HG02870 (cell line): ENCODE results near the gene ZNF236.
"Not testable (repeated sequence)": the region's sequence is repeated elsewhere in the genome, so short reads cannot be mapped to it uniquely, and the experiment has no call there.

Source experiments
- ATAC-seq: cut with Tn5 transposase; IDR thresholded peaks from one replicate; pipeline ENCODE4 v1.9.1; 2021; ENCODE audit warnings: mild to moderate bottlenecking, moderate library complexity; ENCODE audit not compliant: unreplicated experiment

The ZNF236 gene

DNA sequence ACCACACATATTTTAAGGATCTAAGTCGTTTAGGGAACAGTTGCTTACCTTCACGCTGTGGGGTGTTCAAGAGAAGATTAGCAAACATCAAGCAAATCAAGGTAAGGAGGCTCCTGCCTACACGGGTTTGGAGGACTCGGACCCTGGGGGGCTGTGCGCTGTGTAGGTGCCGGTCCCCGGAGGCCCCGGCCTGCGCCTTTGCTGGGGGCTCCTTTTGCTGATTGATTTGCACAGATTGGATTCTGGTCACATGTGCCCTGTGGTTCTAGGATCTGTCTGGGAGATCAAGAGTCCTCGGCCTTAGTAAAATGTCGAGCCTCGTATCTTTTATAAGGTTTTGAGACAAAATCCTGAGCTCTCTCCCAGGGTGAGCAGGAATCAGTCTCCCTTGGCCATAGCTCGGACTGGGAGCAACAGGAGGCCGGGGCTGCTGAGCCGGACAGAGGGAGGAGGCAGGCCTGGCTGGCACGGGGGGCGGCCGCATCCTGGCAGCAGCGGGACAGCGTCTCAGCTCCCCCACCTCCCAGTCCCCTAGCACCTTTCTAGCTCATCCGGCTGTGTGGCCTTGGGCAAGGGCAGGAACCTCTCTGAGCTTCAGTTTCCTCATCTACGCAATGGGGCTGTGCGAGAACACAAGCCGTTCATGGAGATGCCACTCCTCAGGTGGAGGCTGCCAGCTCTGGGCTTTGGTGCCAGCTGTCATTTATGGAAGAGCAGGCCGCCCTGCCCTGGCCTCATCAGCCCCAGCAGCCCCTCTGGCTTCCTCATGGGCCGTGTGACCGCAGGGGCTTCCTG lies 163.0 kb downstream of the ZNF236 start:
- no peak for ATAC-seq

DNA sequence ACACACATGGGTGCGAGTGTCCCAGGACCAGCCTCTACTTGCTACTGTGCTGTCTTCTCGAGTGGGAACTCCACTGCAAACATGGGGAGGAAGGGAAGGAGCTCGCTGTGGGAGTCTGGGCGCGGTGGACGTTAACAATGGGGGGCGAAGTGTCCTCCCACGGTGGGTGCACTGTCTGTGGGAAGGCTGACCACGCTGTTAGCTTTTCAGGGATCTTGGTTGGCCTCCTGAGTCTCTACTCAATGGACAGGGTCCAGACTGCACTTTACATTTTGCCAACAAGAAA lies 163.5 kb downstream of the ZNF236 start:
- no peak for ATAC-seq

DNA sequence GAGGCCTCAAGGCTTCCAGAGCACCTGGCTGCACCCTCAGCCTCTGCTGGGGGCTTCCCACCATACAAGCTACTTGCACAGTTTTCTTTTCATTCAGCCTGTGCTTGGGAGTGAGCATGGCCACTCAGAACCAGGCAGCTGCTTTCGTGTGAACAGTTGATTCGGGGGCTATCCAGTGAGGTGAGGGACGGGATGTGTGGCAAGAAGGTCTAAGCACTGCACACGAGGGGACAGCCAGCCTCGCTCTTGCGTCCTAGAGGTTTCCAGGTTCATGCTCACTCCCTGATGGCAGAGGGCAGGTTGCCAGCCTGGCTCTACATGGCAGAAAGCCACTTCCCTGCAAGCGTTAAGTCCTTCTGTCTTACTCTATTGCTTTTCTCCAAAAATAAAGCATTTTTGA lies 164.0 kb downstream of the ZNF236 start:
- no peak for ATAC-seq

DNA sequence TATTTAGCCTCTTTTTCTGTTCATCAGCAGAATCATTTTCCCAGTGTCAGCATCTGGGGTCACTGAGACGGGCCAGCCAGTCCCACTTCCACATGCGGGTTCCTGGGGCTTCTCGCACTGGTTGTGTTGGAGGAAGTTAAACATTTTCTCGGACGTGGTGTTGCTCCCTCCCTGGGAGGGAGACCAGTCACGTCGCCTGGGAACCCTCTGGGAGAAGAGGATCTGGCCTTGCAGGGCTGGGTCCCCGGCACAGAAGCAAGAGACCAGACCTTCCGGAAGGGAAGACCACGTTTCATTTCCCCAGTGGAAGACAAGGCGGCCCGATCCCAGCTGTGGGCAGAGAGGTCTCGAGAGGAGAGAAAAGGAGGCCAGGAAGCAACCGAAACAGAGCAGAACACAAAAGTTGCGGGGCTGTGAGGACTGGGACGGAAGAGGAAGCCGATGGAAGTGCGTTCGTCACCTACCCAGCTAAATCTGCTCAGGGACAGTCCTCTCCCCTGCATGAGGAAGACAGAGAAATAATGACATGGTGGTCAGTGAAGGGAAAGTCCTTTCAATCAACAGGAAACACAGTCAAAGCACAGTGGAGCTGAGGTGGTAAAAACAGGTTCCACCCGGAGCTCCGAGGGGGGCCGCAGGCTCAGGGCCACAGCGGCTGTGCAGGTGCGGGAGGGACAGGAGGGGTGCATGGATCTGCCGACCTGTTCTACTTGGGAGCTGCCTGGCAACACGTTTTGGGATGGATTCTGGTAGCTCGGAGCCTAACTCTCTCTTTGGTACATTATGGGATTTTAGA lies 165.9 kb downstream of the ZNF236 start:
- ATAC-seq, result no peak

DNA sequence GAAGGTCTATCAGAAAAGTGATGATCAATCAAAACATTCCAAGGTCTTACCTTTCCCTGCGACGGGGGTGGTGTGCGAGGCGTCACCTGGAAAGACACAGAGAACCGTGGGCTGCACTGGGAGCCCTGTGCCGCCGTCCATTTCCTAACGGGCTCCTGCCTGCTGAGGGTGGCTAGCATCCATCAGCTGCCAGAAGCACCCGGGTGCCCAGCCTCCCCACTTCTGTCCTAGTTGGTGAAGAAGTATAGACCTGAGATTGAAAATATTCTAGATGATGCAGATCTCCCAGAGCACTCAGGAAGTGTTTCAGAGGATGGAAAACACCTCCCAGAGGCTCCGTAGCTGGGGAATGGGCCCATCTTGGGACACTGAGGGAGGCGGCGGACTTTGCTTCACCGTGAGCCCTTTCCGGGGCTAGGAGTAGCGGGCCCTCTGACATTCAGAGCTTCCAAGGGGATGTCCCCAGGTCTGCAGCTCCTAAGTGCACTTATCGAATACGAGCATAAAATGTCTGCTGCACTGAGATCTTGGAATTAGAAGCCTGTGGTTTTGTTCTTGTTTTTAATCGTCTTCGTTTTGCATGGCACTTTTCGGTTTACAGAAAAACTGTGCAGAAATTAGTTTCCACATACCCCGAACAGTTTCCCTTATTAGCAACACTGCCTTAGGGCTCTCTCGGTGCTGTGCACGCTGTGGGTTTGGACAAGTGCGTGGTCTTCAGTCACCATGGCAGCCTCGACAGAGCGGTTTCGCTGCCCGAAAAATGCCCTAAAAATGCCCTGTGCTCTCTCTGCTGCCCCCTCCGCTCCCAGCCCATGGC lies 166.7 kb downstream of the ZNF236 start:
- peak; percentile 76 for ATAC-seq

DNA sequence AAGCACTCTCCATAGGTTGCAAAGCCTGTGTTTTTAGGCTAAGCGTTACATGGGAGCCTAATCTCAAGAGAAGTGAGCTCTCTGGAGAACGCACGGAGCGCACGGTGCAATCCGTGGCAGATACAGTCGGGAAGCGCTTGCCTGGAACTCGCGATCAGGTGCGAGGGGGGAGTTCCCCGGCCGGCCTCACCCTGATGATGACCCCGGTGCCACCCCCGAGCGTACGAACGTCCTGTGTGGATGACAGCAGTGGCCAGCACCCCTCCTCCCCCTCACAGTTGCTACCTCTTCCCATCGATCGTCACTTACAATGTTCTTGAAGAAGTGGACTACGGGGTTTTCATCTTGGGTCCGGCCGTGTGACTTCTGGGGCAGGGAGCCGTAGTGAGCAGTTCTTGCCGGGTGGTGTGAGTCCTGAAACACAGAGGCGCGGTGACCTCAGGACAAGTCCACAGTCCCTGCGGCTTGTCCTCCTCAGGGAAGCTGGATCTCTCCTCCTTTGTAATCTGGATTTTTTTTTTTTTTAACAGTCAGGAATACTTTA lies 167.4 kb downstream of the ZNF236 start:
- no peak for ATAC-seq

DNA sequence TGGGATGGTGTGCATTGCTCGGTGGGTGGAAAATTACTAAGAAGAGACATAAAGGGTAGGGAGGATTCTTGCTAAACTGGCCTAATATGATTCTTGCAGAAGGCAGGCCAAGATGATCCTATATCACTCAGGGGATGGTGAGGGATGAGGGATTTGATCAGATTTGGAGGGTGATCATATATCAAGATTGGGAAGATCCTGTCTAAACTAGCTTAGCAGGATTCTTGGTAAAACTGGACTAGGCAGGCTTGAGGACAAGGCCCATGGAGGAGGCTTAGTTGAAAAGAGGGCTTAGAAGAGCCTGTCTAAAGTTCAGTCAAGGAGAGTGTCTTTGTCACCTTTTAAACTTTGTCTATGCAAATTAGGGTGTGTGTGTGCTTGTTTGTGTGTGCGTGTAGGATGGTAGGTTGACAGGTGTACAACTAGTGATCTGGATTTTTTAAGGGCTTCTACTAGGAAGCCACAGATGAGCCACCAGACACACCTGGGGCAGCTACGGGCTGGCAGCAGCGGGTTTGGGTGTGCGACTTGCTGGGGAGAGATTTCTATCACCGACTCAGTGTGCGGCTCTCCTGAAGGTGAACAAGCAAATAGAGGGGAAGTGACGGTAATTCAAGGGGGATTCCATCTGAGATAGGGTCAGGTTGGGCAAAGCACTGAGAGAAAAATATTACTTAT lies 168.1 kb downstream of the ZNF236 start:
- ATAC-seq, result not testable (repeated sequence)

DNA sequence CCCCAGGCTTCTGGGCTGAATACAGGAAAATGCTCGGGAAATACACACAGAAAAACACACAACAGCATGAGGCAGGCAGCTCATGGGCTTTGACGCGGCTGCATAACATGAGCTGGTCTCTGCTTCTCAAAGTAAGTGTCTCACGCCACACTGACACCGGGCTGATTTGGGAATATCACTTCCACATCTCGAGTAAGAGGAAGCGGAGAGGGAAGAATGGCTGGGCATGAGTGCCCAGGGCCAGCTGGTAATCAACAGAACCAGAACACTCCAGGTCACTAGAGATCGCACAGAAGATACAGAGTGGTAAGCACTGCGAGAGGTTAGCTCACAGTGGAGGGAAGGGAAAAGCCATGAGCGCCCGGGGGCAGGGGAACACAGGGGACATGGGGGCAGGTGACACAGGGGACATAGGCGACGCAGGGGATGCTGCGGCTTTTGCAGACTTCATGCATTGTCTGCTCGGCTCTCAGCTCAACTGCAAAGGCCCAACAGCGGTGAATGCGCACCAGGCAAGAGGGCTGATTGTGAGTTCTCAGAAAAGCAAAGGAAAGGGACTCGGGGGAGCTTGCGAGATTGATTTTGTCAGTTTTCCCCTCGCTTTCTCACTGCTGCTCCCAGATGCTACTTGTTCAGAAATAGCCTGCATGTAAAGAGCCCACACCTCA lies 168.8 kb downstream of the ZNF236 start:
- ATAC-seq, result no peak

DNA sequence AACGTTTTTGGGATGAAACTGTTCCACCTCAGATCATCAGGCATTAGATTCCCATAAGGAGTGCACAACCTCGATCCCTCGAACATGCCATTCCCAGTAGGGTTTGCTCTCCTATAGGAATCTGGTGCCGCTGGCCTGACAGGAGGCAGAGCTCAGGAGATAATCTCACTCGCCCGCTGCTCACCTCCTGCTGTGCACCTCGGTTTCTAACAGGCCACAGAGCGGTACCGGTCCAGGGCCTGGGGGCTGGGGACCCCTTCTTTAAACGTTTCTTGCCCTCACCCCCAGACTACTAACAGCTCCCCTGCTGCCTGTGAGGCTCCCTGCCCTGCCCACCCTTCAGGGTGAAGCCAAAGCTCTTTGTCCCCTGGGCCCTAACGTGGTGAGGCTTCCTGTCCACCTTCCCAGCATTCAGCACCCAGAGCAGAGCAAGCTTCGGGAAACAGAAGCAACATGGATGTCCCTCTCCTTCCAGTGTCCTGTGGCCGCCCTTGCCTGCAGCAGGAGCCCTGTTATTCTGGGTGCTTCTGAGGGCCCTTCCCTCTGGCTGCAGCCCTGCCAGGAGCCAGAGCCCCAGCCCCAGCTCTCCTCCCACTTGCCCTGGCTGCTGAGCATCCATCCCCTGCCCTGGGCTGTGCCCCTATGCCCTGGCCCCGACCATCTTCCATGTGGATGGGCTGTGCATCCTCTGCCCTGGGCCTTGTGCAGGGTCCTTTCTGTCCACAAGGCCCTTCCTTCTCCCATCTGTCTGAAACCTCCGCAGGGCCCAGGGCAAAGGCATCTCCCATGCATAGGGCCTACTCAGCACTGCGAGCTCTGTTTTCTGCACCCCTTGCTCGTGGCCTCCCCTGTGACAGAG lies 170.1 kb downstream of the ZNF236 start:
- ATAC-seq, result no peak

DNA sequence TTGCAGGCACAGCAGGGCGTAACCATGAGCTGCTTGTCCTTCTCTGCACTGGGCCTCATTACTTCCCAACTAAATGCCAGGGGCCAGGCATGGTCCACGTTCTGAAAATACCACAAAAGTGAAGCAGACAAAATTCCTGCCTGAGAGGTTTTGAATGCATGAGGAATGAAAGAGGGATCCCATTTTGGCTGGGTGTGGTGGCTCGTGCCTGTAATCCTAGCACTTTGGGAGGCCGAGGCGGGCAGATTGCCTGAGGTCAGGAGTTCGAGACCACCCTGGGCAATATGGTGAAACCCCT lies 170.7 kb downstream of the ZNF236 start:
- no peak for ATAC-seq

DNA sequence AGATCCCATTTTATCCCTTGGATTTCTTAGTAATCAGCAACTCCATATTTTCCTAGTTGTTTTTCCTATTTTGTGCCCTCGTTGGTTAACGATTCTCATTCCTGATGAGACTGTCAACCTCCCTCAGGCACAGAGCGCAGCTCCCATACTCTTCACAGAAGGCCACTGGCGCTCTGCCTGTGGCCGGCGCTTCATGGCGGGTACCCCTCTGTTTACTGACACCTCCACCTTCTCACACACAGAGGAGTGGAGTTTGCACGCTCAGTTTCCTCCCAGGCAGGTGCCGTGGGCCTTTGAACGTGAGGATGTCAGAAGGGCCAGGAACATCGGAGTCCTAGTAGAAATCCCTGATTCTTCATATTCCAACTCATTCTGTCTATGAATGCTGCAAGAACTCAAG lies 171.2 kb downstream of the ZNF236 start:
- ATAC-seq, result no peak

DNA sequence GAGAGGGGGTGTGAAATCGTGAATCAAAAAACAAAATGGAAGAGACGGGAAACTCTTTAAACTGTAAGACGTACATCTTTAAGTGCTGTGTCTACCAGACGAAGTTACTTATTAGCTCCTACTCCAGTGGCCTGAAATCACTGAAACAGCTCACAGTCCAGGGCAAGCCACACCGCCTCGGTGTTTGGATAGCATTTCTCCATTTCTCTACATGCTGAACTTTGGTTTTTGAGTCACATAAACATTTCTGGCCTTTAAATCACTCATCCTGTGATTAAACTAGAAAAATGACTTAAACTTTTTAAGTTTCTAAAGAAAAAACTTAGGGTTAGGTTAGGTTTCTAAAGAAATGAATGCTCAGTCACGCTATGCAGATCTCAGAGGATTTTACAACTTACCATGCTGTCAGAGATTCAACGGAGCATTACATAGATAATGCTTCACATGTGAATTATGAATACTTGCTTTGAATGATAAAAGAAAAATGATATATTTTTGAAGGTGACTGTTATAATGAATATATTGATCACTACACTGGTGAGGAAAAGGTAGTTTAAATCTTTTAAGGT lies 171.8 kb downstream of the ZNF236 start:
- peak; percentile 48 for ATAC-seq

DNA sequence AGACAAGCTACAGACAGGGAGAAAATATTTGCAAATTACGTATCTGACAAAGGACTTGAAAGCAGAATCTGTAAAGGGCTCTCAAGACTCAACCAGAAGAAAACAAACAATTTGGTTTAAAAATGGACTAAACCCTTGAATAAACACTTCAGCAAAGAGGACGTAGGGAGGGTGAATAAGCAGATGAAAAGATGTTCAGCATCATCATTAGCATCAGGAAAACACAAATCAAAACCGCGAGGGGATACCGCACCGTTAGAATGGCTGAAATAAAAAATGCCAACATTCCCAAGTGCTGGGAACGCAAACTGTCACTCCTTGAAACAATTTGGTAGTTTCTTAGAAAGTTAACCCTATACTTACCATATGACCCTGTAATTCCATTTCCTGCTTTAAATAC lies 173.5 kb downstream of the ZNF236 start:
- ATAC-seq, result no peak

DNA sequence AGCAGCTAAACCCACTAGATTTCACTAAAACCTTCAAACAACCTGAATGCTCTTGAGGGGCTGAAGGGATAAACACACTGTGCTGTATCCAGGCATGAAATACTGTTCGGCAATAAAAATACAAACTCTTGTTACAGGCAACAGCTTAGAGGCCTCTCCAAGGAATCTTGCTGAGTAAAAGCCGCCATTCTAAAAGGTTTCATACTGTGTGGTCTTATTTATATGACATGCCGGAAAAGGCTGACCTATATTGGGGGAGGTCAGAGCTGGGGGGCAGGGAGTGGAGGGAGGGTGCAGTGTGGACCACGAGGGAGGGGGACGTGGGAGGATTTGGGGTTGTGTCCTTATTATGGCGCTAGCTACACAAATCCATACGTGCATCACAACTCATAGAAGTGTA lies 174.1 kb downstream of the ZNF236 start:
- no peak for ATAC-seq

DNA sequence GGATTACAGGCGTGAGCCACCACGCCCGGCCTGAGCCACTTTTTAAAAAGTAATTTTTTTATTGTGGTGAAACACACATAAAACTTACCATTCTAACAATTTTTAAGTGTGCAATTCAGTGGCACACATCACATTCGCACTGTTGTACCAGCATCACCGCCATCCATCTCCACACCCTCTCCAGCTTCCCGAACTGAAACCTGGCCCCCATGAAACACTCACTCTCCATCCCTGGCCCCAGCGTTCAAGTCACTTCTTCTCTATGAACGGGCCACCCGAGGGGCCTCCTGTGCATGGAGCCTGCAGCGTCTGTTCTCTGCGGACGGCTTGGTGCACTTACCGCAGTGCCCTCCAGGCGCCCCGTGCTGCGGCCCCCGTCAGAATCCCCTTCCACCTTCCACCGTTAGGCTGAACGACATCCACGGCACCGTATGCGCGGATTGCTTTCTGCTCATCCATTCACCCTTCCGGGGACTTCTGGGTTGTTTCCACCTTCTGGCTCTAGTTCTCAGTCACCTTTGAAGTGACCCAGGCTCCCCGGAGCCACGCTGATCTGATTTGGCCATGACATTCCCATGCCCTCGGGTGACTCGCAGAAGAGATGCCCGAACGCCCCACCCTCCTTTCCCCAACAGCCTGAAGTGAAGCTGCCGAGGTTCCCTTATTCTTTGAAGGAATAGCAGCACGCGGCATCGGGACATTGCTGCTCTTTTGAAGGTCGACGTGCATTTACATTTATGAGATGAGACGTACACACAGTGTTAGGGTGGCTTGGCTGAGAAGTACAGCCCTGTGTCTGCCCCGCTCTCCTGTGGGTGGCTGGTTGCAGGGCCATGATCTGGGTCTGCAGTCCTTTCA lies 175.8 kb downstream of the ZNF236 start:
- no peak for ATAC-seq

DNA sequence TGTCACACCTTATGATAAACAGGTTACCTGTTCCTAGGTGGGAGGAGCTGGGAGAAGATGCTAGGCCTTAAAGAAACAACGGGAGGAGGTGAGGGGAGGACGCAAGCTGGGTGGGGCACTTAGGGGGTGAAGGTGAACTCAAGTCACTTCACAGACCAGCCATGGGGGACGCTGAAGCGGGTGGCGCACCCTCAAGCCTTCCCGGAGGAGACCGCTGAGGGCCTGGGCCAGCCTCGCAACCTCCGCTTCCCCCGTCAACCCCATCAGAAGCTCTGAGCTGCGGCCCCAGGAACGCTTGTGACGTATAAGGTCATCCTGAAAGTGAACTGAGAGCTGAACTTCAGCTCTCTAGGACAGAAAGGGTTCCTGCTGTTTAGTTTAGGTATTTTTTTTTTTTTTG lies 176.7 kb downstream of the ZNF236 start:
- ATAC-seq, result no peak

DNA sequence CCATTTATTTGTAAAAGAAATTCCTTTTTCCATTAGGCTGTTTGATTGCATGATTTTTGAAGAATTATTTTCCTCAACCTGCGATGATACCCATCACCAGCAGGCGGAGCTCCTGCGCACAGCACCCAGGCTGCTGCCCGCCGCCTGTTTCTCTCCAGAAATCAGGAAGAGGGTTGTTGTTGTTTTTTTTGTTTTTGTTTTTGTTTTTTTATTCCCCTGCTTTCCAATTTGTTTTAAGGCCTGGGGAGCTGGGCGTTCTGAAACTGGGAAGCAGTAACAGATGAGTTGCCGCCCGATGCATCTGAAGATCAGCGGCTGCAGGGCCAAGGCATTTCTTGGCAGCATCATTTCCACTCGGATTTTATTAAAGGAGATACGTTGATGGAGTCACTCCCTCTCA lies 178.2 kb downstream of the ZNF236 start:
- no peak for ATAC-seq

DNA sequence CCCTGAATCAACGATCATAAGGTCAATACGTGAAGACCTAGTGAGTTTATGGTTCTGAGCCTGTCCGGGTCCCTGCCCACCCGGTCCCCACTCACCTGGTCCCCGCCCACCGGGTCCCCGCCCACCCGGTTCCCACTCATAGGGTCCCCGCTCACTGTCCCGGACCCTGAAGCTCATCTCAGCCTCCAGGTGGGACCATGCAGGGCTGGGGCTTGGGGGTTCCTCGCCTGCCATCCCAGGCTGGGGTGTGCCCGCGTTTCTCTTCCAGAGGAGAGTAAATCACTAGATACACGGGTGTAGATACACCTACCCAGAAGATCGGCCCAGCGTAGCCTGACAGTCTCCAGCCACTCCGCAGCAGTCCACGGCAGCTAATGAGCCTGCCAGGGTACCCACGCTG lies 178.7 kb downstream of the ZNF236 start:
- no peak for ATAC-seq
